ENCODE results near the gene KMT2A.

The KMT2A gene

DNA sequence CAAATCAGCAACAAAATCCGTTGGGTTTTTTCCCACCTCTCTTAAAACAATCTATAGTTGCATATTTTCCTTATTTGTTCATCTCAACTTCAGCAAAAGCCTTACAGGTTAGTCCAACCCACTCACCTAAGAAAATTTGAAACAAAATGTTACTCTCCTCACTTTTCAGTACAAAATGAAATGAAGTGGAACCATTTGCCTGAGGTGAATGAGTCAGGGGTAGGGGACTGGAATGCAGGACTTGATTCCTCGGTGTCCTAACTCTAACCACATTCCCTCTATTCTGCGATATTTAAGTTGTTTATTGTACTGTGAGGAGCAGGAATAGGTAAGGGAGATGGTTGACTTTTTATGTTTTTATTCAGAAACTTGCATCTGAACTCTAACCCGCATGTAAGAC lies 18.5 kb upstream of the KMT2A start:
- TF ChIP-seq, protein P1, sequence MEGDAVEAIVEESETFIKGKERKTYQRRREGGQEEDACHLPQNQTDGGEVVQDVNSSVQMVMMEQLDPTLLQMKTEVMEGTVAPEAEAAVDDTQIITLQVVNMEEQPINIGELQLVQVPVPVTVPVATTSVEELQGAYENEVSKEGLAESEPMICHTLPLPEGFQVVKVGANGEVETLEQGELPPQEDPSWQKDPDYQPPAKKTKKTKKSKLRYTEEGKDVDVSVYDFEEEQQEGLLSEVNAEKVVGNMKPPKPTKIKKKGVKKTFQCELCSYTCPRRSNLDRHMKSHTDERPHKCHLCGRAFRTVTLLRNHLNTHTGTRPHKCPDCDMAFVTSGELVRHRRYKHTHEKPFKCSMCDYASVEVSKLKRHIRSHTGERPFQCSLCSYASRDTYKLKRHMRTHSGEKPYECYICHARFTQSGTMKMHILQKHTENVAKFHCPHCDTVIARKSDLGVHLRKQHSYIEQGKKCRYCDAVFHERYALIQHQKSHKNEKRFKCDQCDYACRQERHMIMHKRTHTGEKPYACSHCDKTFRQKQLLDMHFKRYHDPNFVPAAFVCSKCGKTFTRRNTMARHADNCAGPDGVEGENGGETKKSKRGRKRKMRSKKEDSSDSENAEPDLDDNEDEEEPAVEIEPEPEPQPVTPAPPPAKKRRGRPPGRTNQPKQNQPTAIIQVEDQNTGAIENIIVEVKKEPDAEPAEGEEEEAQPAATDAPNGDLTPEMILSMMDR (IDR thresholded peaks at IDR 0.05; ENCODE audit: control insufficient read depth, insufficient read depth, low read depth, low read length, missing control alignments): no peak
- no peak for DNase-seq (ENCODE audit: low read depth)

DNA sequence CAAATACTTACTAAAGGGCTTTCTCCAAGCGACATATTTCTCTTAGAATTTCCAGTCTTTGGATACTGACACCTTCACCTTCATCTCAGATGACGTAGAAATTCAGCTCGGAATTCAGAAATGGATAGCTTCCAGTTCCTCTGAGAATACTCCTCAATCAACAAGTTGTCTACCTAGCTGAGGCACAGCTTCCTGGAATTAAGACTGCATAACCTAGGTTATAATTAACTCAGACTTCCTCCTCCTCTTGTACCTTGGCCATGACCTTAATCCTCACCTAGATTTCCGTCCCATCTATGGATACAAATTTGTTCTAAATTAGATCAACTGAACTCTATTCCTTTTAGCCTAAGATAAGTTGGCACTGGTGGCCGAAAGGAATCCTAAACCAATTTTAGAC lies 17.5 kb upstream of the KMT2A start:
- no peak for DNase-seq (ENCODE audit: low read depth)
- TF ChIP-seq, protein P1 (IDR thresholded peaks at IDR 0.05; ENCODE audit: control insufficient read depth, insufficient read depth, low read depth, low read length, missing control alignments): no peak
- no peak overlapping the region for H3K4me3 ChIP-seq (ENCODE audit: control insufficient read depth, low read depth, low read length)

More for the DNA sequence above, 18.5 kb upstream of the KMT2A start:
- H3K4me3 ChIP-seq (ENCODE audit: control insufficient read depth, low read depth, low read length): no peak overlapping the region

DNA sequence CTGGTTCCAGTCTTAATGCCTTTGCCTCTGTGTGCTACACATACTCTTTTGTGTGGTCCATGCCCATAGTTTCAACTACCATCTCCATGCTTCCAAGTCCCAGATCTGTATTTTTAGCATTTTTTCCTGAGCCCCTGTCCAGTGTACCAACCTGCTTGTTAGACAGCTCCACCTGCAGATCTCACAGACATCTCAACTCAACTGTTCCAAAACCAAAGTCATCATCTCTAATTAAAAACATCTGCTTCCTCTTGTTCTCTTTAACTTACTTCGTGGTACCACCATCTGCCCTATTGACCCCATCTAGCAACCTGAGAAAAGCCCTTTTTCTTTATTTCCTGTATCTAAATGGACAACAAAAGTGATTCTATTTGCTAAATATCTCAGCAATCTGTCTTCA lies 8.6 kb upstream of the KMT2A start:
- DNase-seq (ENCODE audit: low read depth): no peak
- TF ChIP-seq, protein P1 (IDR thresholded peaks at IDR 0.05; ENCODE audit: control insufficient read depth, insufficient read depth, low read depth, low read length, missing control alignments): no peak
- no peak overlapping the region for H3K4me3 ChIP-seq (ENCODE audit: control insufficient read depth, low read depth, low read length)

DNA sequence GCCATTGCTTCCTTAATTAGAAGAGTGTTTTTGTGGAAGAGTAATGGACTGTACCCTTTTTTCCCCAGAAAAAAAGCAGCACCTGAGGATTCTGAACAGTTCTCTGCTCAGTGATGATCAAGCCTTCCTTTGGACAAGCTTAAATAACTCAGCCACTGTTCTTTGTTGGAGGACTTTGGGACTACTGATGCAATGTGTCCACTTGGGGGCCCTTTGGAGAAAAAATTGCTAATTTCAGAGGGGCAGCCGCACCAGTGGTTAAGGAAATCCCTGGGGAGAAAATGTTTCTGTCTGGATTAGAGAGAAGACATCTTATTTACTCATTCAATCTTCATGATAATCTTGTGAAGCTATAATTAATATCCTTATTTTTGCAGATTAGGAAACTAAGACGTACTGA lies 5.3 kb upstream of the KMT2A start:
- TF ChIP-seq, protein P1 (IDR thresholded peaks at IDR 0.05; ENCODE audit: control insufficient read depth, insufficient read depth, low read depth, low read length, missing control alignments): no peak
- DNase-seq (ENCODE audit: low read depth): no peak
- H3K4me3 ChIP-seq (ENCODE audit: control insufficient read depth, low read depth, low read length): no peak overlapping the region

DNA sequence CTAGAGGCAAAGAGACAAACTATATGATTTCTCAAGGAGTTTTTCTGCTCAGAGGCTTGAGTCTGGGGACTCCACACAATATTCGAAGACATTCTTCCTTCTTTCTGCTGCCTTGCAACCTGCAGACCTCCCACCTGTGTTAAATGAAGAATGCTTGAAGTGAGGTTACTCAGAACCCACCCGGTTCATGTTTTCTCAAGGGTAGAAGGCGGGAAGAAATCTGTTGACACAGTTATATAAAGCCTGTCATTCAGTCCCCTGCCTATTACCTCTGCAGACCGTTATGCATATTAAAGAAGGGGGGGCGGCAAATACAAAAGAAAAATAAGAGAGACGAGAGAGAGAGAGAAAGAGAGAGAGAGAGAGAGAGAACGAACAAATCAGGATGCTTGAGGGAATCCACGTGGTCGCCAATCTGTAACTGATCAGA lies 2.2 kb upstream of the KMT2A start:
- peak overlapping the region; percentile 42 for H3K4me3 ChIP-seq (ENCODE audit: control insufficient read depth, low read depth, low read length)
- TF ChIP-seq, protein P1 (IDR thresholded peaks at IDR 0.05; ENCODE audit: control insufficient read depth, insufficient read depth, low read depth, low read length, missing control alignments): no peak
- no peak for DNase-seq (ENCODE audit: low read depth)

DNA sequence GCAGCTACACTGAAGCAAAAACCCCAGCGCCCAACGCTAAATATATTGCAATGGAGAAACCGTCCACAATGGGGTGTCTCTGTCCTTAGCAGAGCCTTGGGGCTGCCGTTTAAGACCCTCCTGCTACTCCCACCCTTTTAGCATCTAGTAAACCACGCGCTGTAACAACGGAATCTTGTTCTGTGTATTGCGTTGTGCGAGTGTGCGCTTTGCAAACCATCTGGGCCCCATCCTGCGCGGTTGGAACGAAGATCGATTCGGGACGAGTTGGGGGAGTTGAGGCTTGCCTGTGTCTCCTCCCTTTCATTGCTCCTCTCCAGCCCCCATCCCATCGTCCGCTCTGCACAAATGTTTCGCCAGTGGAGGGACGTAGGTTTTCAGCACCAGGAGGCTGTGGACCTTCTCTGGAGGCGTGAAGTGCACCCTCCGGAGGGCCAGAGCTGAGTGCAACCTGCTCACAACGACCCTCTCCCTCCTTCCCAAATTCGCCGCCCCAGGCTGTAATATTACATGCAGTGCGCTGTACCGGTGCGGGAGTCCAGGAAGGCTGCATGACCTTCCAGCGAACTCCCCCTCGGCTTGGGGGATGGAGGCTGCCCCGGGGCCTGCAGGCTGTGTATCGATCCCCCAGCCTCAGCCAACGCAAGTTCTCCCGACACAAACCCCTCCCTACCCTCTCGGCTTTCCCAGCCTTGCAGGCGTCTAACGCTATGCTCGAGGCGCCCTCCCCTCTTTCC lies 1.6 kb upstream of the KMT2A start:
- TF ChIP-seq, protein P1 (IDR thresholded peaks at IDR 0.05; ENCODE audit: control insufficient read depth, insufficient read depth, low read depth, low read length, missing control alignments): no peak
- DNase-seq (ENCODE audit: low read depth): no peak
- peak overlapping the region; percentile 42 for H3K4me3 ChIP-seq (ENCODE audit: control insufficient read depth, low read depth, low read length)

Data from AG09309 (cell line).